HG02885 (cell line): ENCODE data around the gene LPP.
"Not testable (repeated sequence)": the region's sequence is repeated elsewhere in the genome, so short reads cannot be mapped to it uniquely, and the experiment has no call there.

Experiments
- ATAC-seq: cut with Tn5 transposase; IDR thresholded peaks from one replicate; pipeline ENCODE4 v1.9.1; 2021; ENCODE audit warnings: mild to moderate bottlenecking; ENCODE audit not compliant: unreplicated experiment, poor library complexity

Gene LPP

GRCh38 chr3:188407158-188407880 lies 253.4 kb downstream of the LPP start:
- ATAC-seq = no peak

- ATAC-seq = no peak
These were observed 254.9 kb downstream of the LPP start for GRCh38 chr3:188408831-188409230.

- ATAC-seq = no peak
These were observed 257.8 kb downstream of the LPP start for GRCh38 chr3:188411750-188412149.

GRCh38 chr3:188415196-188415595 lies 261.2 kb downstream of the LPP start:
- no peak for ATAC-seq

GRCh38 chr3:188416041-188416440 lies 262.1 kb downstream of the LPP start:
- no peak for ATAC-seq

GRCh38 chr3:188417271-188417696 lies 263.3 kb downstream of the LPP start:
- ATAC-seq = peak; percentile 40

GRCh38 chr3:188417766-188418165 lies 263.8 kb downstream of the LPP start:
- no peak for ATAC-seq

GRCh38 chr3:188421151-188421821 lies 267.3 kb downstream of the LPP start:
- peak; percentile 5 for ATAC-seq

GRCh38 chr3:188421836-188422540 lies 268.0 kb downstream of the LPP start:
- ATAC-seq = peak; percentile 99

- ATAC-seq = not testable (repeated sequence)
These were observed 274.0 kb downstream of the LPP start for GRCh38 chr3:188427981-188428380.

- no peak for ATAC-seq
These were observed 277.1 kb downstream of the LPP start for GRCh38 chr3:188431040-188431439.

GRCh38 chr3:188431553-188431952 lies 277.6 kb downstream of the LPP start:
- ATAC-seq = no peak

GRCh38 chr3:188432802-188433520 lies 279.0 kb downstream of the LPP start:
- ATAC-seq = no peak

- ATAC-seq = no peak
These were observed 279.7 kb downstream of the LPP start for GRCh38 chr3:188433521-188434150.

- ATAC-seq = no peak
These were observed 280.6 kb downstream of the LPP start for GRCh38 chr3:188434594-188434993.

- ATAC-seq = no peak
These were observed 281.3 kb downstream of the LPP start for GRCh38 chr3:188435266-188435665.

GRCh38 chr3:188437926-188438325 lies 284.0 kb downstream of the LPP start:
- ATAC-seq = no peak

GRCh38 chr3:188439080-188439479 lies 285.1 kb downstream of the LPP start:
- peak; percentile 79 for ATAC-seq

- ATAC-seq = no peak
These were observed 286.5 kb downstream of the LPP start for GRCh38 chr3:188440340-188440972.

- ATAC-seq = no peak
These were observed 288.5 kb downstream of the LPP start for GRCh38 chr3:188442430-188442829.
